Sciatic nerve (tissue), 2 donors: ENCODE measurements around the gene ALOX5. TPM values are rescaled to one million over a fixed set of nuclear protein-coding genes. Genes with fewer than 3 reads are reported as not detected.
"Not testable (repeated sequence)": the region's sequence is repeated elsewhere in the genome, so short reads cannot be mapped to it uniquely, and the experiment has no call there.

Experiments used
- ATAC-seq: fragments of 200-7000 bp; cut with Tn5 transposase; one replicate; pipeline ENCODE4 v1.9.1; 2020; ENCODE audit warnings: mild to moderate bottlenecking, moderate library complexity
- DNase-seq: peaks from one replicate; pipeline ENCODE4 v3.0.0-alpha.2; 2020; ENCODE audit warnings: low spot score
- intact Hi-C: fragments of 100-400 bp; cut with DNase I; formaldehyde crosslinking; loops from one replicate; pipeline ENCODE4 v1.14.2; 2022
- total RNA-seq: library from RNA; stranded (reverse); fragmentation: NEBNext Ultra II Directional; extraction: Animal tissue kit (Norgen Biotek cat#: 25700); gene quantifications from one replicate; pipeline ENCODE4 v1.2.1, GENCODE V29; 2021
- donor health status: DM: no; HTN: no; CAD: no.
- donor health status: DM: no; HTN: no; CAD: no.

The ALOX5 gene
- total RNA-seq, 1 donor from 2014 or later, result 33.7 TPM

- no peak for DNase-seq
- no peak for ATAC-seq
- intact Hi-C loops, result no loop called here
These were observed 1.6 kb upstream of the ALOX5 start for GRCh38 chr10:45372251-45372951.

- no peak for DNase-seq
- peak; percentile 5 for ATAC-seq
- intact Hi-C loops, result no loop called here
These were observed 927 bp upstream of the ALOX5 start for GRCh38 chr10:45373003-45373575.

DNA sequence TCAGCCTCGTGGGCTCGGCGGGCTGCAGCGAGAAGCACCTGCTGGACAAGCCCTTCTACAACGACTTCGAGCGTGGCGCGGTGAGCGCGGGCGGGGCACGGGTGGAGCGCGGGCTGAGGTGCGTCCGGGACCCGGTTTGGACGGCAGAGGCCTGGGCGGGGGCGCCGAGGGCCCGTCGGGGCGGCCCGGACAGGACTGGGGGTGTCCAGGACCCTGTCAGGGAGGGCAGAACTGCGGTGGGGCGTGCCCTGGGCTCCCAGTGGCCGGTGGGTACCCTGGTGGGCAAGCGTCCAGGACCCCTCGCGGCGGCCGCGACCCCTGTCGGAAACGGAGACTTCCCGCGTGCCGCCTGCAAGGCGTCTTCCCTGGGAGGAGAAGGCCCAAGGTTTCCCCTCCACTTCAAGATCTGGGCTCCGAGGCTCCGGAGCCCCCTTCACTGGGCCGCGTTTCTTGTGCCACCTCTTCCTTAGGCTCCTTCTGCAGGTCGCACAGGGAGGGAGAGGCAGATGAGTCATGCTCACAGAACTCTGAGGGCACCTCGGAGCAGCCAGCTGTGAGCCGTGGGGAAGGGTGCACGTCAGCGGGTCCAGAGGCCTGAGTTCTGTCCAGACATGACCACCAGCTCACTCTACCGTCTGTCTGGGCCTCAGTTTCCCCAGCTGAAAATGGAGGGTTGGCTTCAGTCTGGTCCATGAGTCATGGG is 485 bp downstream of the ALOX5 start:
- peak; percentile 8 for ATAC-seq
- intact Hi-C loops, result no loop called here
- DNase-seq, result no peak

GRCh38 chr10:45375101-45375500 is 1.1 kb downstream of the ALOX5 start:
- intact Hi-C loops, result no loop called here
- no peak for ATAC-seq
- no peak for DNase-seq

DNA sequence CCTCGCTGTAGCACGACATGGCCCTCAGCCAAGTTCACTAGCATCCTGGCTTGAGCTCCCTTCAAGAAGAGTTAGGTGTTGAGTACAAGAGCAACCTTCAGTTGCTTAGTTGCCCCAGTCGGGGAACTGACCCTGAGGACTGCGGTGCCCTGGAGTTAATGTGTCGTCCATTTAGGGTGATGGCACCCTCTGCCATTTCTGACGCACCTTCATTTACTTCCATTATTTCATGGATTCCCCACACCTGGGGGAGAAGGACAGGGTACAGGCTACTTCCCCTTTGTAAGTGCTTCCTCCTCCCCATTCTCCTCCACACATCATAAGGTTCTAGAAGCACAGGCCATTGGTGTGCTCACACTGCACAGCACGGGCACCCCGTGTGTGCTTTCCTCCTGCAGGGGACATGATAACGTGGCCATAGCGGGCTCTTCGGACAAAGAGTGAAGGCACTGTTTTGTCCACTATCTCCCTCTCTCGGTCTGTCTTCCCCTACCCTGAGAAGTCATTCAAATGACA is 1.8 kb downstream of the ALOX5 start:
- ATAC-seq (no peak), DNase-seq (no peak)
- intact Hi-C loops, result no loop called here

DNA sequence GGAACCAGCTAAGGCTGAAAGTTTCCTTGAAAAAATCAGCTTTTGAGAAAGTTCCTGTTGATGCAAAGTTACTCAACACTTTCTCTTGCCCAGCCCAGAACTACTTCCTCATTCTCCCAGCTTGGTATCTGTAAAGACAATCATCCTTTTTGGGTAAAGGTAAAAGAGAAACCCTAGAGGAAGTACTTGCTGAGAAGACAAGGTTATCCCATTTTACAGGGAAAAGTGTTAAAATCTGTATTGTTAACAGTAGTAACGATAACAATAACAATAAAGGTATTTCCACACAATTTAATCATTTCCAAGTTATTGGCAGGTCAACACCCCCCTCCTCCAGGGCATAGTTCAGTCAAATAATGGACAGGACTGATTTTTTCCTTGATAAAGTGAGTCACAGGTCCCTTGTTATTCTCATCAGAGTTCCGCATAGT is 2.4 kb downstream of the ALOX5 start:
- ATAC-seq (no peak), DNase-seq (no peak)
- intact Hi-C loops, result no loop called here

GRCh38 chr10:45377321-45377720 is 3.3 kb downstream of the ALOX5 start:
- DNase-seq (no peak), ATAC-seq (no peak)
- intact Hi-C loops, result no loop called here

GRCh38 chr10:45377858-45378257 is 3.8 kb downstream of the ALOX5 start:
- intact Hi-C loops, result no loop called here
- no peak for ATAC-seq

GRCh38 chr10:45378914-45379726 is 5.1 kb downstream of the ALOX5 start:
- intact Hi-C loops, result no loop called here

More at GRCh38 chr10:45377858-45378257, 3.8 kb downstream of the ALOX5 start:
- DNase-seq, result no peak

GRCh38 chr10:45379891-45380540 is 6.0 kb downstream of the ALOX5 start:
- peak; percentile 84 for ATAC-seq
- intact Hi-C loops, result no loop called here
- no peak for DNase-seq

More at GRCh38 chr10:45378914-45379726, 5.1 kb downstream of the ALOX5 start:
- DNase-seq (no peak), ATAC-seq (no peak)

DNA sequence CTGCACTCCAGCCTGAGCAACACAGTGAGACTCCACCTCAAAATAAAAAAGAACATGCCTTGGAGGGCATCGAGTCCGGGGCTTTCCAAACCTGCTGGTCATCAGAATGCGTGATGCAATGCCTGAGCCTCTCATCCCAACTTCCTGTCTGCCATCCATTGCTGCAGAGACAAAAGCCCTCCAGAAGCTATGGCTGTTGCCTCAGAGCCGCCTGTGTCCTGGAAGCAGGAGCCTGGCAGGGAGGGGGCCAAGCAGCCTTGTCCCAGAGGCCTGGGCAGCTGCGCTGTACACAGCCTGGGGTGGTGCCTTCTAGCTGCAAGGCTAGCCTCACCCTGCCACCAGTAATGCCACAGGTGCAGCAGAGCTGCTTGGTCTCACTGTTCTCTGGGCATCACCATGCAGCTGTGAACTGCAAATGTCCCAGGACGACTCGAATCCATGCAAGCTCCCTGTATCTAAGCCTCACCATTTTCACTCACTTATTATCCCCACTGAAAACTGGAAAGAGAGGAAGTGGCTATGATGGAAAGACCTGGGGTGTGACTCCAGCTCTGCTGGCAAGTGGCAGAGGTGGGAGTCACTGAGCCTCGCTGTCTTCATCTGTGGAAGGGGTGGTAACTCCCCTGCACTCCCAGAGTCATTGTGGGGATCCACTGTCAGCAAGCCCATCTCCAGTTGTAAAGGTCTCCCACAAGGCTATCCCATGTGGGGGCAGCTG is 7.0 kb downstream of the ALOX5 start:
- intact Hi-C loops, result no loop called here
- DNase-seq (no peak), ATAC-seq (peak; percentile 21)

- intact Hi-C loops, result no loop called here
- ATAC-seq (no peak), DNase-seq (no peak)
These were observed 8.6 kb downstream of the ALOX5 start for GRCh38 chr10:45382591-45382990.

GRCh38 chr10:45383682-45384330 is 9.8 kb downstream of the ALOX5 start:
- ATAC-seq (no peak), DNase-seq (no peak)
- intact Hi-C loops, result no loop called here

- no peak for ATAC-seq
- intact Hi-C loops, result no loop called here
- no peak for DNase-seq
These were observed 12.6 kb downstream of the ALOX5 start for GRCh38 chr10:45386657-45387056.

- ATAC-seq (no peak), DNase-seq (no peak)
- intact Hi-C loops, result no loop called here
These were observed 13.3 kb downstream of the ALOX5 start for GRCh38 chr10:45387096-45387893.

GRCh38 chr10:45389671-45390070 is 15.7 kb downstream of the ALOX5 start:
- ATAC-seq, DNase-seq, intact Hi-C loops: not testable (repeated sequence)

DNA sequence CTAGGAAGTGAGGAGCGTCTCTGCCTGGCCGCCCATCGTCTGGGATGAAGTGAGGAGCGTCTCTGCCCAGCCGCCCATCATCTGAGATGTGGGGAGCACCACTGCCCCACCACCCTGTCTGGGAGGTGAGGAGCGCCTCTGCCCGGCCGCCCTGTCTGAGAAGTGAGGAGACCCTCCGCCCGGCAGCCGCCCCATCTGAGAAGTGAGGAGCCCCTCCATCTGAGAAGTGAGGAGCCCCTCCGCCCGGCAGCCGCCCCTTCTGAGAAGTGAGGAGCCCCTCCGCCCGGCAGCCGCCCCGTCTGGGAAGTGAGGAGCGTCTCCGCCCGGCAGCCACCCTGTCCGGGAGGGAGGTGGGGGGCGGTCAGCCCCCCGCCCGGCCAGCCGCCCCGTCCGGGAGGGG is 17.6 kb downstream of the ALOX5 start:
- ATAC-seq, DNase-seq, intact Hi-C loops: not testable (repeated sequence)
